ENCODE data around the gene SLC7A5. TPM values are rescaled to one million over a fixed set of nuclear protein-coding genes. Genes with fewer than 3 reads are reported as not detected.

Gene SLC7A5
- total and polyA plus RNA-seq, 8 donors, result 9.6 to 35.0 (median 11.1) TPM

DNA sequence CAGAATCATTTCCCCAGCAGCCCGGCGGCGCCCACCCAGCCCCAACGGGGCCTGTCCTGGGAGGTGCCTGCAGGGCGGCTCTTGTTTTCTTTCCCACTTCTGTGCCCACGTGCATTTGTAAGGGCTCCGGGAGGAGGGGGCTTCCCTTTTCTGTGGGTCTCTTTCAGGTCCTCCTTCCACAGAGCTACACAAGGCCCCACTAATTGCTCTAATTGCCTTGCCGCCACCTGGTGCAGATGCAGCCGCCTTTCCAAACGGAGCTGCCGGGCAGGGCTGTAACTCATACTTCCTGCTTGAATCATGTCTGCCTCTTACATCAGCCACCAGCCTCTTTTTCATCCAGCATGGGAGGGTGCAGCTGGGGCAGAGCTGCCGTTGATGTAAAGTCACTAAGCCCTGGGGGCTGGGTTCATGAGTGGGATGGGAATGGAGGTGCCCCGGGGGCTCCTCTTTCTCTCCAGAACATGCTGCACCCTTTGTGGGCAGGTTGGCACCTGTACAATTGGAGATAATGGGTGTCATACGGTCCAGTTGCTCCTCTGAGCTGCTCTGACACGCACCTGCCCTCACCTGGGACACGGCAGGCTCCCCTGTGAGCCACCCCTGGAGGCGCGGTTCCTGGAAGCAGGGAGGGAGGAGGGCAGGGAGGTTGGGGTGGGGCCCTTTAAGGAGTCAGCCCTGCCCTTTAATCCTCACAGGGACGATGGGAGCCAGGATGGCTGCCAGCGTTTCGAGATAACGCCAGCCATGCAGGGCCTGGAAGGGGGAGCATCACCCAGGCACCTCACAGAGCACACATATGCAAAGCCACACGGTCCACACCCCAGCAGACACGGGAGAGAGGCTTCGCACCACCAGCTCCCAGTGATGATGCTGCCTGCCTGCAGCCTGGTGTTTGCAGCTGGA lies 62.4 kb downstream of the SLC7A5 start:
- TF ChIP-seq, protein P1, sequence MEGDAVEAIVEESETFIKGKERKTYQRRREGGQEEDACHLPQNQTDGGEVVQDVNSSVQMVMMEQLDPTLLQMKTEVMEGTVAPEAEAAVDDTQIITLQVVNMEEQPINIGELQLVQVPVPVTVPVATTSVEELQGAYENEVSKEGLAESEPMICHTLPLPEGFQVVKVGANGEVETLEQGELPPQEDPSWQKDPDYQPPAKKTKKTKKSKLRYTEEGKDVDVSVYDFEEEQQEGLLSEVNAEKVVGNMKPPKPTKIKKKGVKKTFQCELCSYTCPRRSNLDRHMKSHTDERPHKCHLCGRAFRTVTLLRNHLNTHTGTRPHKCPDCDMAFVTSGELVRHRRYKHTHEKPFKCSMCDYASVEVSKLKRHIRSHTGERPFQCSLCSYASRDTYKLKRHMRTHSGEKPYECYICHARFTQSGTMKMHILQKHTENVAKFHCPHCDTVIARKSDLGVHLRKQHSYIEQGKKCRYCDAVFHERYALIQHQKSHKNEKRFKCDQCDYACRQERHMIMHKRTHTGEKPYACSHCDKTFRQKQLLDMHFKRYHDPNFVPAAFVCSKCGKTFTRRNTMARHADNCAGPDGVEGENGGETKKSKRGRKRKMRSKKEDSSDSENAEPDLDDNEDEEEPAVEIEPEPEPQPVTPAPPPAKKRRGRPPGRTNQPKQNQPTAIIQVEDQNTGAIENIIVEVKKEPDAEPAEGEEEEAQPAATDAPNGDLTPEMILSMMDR (IDR thresholded peaks at IDR 0.05), result no peak
- Histone ChIP-seq H3K9me3 (no peaks in the 10 kb centered on the region), H3K27ac (peak overlapping the region in 1 of 2 donors; percentile 33), H3K4me1 (peaks cover 5 to 16% of the 10 kb centered on the region in 2 donors), H3K36me3 (no peaks in the 10 kb centered on the region), H3K4me3 (peak overlapping the region; percentile 12 to 25), H3K27me3 (peaks cover 0 to 19% of the 10 kb centered on the region in 2 donors)
- DNase-seq, result peak in 3 of 4 donors; percentile 33 to 86 (median 58)
- intact Hi-C loops (cut with DNase I), result no loop called here
- ATAC-seq, result peak; percentile 87

- peak overlapping the region; percentile 12 to 25 for H3K4me3 ChIP-seq
- H3K27ac ChIP-seq, result peak overlapping the region in 1 of 2 donors; percentile 33
- DNase-seq, result no peak
- TF ChIP-seq, protein P1 (IDR thresholded peaks at IDR 0.05), result no peak
- no peaks in the 10 kb centered on the region for H3K36me3 ChIP-seq
- H3K9me3 ChIP-seq, result no peaks in the 10 kb centered on the region
- ATAC-seq, result peak; percentile 5
- intact Hi-C loops (cut with DNase I), result no loop called here
- peaks cover 0 to 18% of the 10 kb centered on the region in 2 donors for H3K27me3 ChIP-seq
- peaks cover 5 to 16% of the 10 kb centered on the region in 2 donors for H3K4me1 ChIP-seq
Measured at GRCh38 chr16:87806261-87806640, 63.1 kb downstream of the SLC7A5 start.

- Histone ChIP-seq H3K27me3 (peaks cover 0 to 11% of the 10 kb centered on the region in 2 donors), H3K4me1 (peaks cover 5 to 16% of the 10 kb centered on the region in 2 donors), H3K36me3 (no peaks in the 10 kb centered on the region), H3K9me3 (no peaks in the 10 kb centered on the region), H3K27ac (no peak overlapping the region), H3K4me3 (no peak overlapping the region)
- intact Hi-C loops (cut with DNase I), result no loop called here
- ATAC-seq (no peak), DNase-seq (no peak)
- TF ChIP-seq, protein P1 (IDR thresholded peaks at IDR 0.05), result no peak
Measured at GRCh38 chr16:87803385-87803784, 65.9 kb downstream of the SLC7A5 start.

DNA sequence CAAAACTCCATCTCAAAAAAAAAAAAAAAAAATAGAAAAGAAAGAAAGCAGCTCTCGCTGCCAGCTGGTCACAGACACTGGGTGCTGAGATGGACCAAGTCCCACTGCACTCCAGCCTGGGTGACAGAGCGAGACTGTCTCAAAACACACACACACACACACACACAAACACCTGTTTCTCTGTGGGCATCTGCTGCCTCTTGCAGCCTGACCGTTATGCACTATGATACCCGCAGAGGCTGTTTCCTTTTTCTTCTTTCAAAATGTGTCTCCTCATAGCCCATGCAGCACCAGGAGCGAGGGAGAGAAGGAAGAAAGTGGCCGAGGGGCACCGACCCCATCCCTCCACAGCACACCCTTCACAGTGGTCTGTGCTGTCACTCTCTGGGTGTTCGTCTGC lies 66.6 kb downstream of the SLC7A5 start:
- TF ChIP-seq, protein P1 (IDR thresholded peaks at IDR 0.05), result no peak
- Histone ChIP-seq H3K9me3 (no peaks in the 10 kb centered on the region), H3K4me1 (peaks cover 5 to 16% of the 10 kb centered on the region in 2 donors), H3K4me3 (no peak overlapping the region), H3K36me3 (no peaks in the 10 kb centered on the region), H3K27me3 (peaks cover 0 to 11% of the 10 kb centered on the region in 2 donors), H3K27ac (no peak overlapping the region)
- no peak for ATAC-seq
- intact Hi-C loops (cut with DNase I), result no loop called here
- DNase-seq, result no peak

- Histone ChIP-seq H3K4me3 (no peak overlapping the region), H3K36me3 (no peaks in the 10 kb centered on the region), H3K27me3 (peaks cover 0 to 11% of the 10 kb centered on the region in 2 donors), H3K27ac (no peak overlapping the region), H3K9me3 (no peaks in the 10 kb centered on the region), H3K4me1 (peaks cover 5 to 10% of the 10 kb centered on the region in 2 donors)
- ATAC-seq (no peak), DNase-seq (no peak)
- intact Hi-C loops (cut with DNase I), result no loop called here
- TF ChIP-seq, protein P1 (IDR thresholded peaks at IDR 0.05), result no peak
Measured at GRCh38 chr16:87801679-87802259, 67.5 kb downstream of the SLC7A5 start.
